A549 (cell line): ENCODE data around the gene GPSM3. TPM values are rescaled to one million over a fixed set of nuclear protein-coding genes. Genes with fewer than 3 reads are reported as not detected.

Experiments used
- ATAC-seq, 2 experiments: fragments of 200-7000 bp in 1 of 2; fragments of >200 bp in 1 of 2; cut with Nextera tagmentation in 1 of 2; cut with Tn5 transposase in 1 of 2; 3 replicates each; pipeline versions ENCODE4 v1.8.0 to v1.9.1; 2018 to 2020; ENCODE audit warnings: mild to moderate bottlenecking in 1 of 2, moderate library complexity in 1 of 2
- CTCF ChIA-PET: fragments of 300-600 bp; sonication (Branson Sonifier 250); formaldehyde crosslinking; extraction: SDS; loops from one replicate; lab custom pipeline; 2021; ENCODE audit warnings: antibody characterized with exemption, inconsistent platforms; lab: Yijun Ruan, JAX
- POLR2A ChIA-PET: fragments of 350-600 bp; formaldehyde crosslinking; extraction: SDS; loops from one replicate; lab custom pipeline; 2021; ENCODE audit warnings: antibody characterized with exemption, inconsistent platforms; lab: Yijun Ruan, JAX
- DNase-seq, 2 experiments: peaks; one replicate each; pipeline versions ENCODE4 v3.0.0 to v3.0.0-alpha.2; 2011 to 2016; ENCODE audit warnings: low read depth in 1 of 2, low spot score in 1 of 2
- FAIRE-seq: peaks from 2 replicates; lab custom pipeline; 2011; peaks lifted over from hg19 to GRCh38; lab: Jason Lieb, UNC
- H3K27ac ChIP-seq, 2 experiments: fragments of >200 bp; sonication (Bioruptor Twin); formaldehyde crosslinking; 3 replicates each; pipeline ENCODE4 v1.5.1; 2016 to 2017
- H3K4me1 ChIP-seq: fragments of >200 bp; sonication (Bioruptor Twin); formaldehyde crosslinking; 3 replicates; pipeline ENCODE4 v1.6.1; 2016
- H3K4me2 ChIP-seq: fragments of >200 bp; sonication (Bioruptor Twin); formaldehyde crosslinking; 3 replicates; pipeline ENCODE4 v1.6.1; 2016
- H3K4me3 ChIP-seq: fragments of >200 bp; sonication (Bioruptor Twin); formaldehyde crosslinking; 3 replicates; pipeline ENCODE4 v1.5.1; 2016
- H3K9me3 ChIP-seq: fragments of >200 bp; sonication (Bioruptor Twin); formaldehyde crosslinking; 3 replicates; pipeline ENCODE4 v1.6.1; 2016
- ATOH8 ChIP-seq: fragments of 250-450 bp; sonication (Bioruptor Pico); IDR thresholded peaks from 2 replicates; pipeline ENCODE4 v1.5.0; 2020; ENCODE audit warnings: low read depth, mild to moderate bottlenecking, moderate library complexity
- BHLHE40 ChIP-seq: IDR thresholded peaks from 2 replicates; pipeline ENCODE4 v1.6.1; 2012; ENCODE audit warnings: low read depth, low read length, inconsistent platforms
- CBX2 ChIP-seq: fragments of 200-600 bp; sonication (generic); IDR thresholded peaks from 2 replicates; pipeline ENCODE4 v1.6.1; 2016; ENCODE audit warnings: low read depth, mild to moderate bottlenecking, borderline replicate concordance
- CEBPB ChIP-seq, 2 experiments: fragments of >200 bp in 1 of 2; sonication (Bioruptor Twin) in 1 of 2; formaldehyde crosslinking in 1 of 2; IDR thresholded peaks; 2 replicates each; pipeline ENCODE4 v1.6.1; 2012 to 2016
- CHD2 ChIP-seq: fragments of 150-350 bp; IDR thresholded peaks from 2 replicates; pipeline ENCODE4 v1.6.1; 2014; ENCODE audit warnings: low read length; ENCODE audit not compliant: partially characterized antibody
- CHD4 ChIP-seq: fragments of 200-600 bp; sonication (generic); IDR thresholded peaks from 2 replicates; pipeline ENCODE4 v1.6.1; 2016; ENCODE audit warnings: antibody characterized with exemption, mild to moderate bottlenecking, borderline replicate concordance
- E2F6 ChIP-seq: IDR thresholded peaks from 2 replicates; pipeline ENCODE4 v1.6.1; 2012; ENCODE audit warnings: low read depth, borderline replicate concordance
- EHF ChIP-seq: fragments of 250-450 bp; sonication (Bioruptor Pico); IDR thresholded peaks from 2 replicates; pipeline ENCODE4 v1.5.0; 2020; ENCODE audit warnings: mild to moderate bottlenecking
- ELK1 ChIP-seq: fragments of 150-350 bp; IDR thresholded peaks from 2 replicates; pipeline ENCODE4 v1.6.1; 2014; ENCODE audit warnings: low read depth, mild to moderate bottlenecking, low read length
- EP300 ChIP-seq, 2 experiments: fragments of >200 bp; sonication (Bioruptor Twin); formaldehyde crosslinking; IDR thresholded peaks; 2 replicates in 1 of 2; 3 replicates in 1 of 2; pipeline ENCODE4 v1.6.1; 2016 to 2017
- ESRRA ChIP-seq: fragments of 150-350 bp; IDR thresholded peaks from 2 replicates; pipeline ENCODE4 v1.6.1; 2014; ENCODE audit warnings: mild to moderate bottlenecking, low read length, borderline replicate concordance
- FOSB ChIP-seq: fragments of 250-450 bp; sonication (Bioruptor Pico); IDR thresholded peaks from 2 replicates; pipeline ENCODE4 v1.5.0; 2020; ENCODE audit warnings: mild to moderate bottlenecking, moderate library complexity
- FOXS1 ChIP-seq: fragments of 250-450 bp; sonication (Bioruptor Pico); IDR thresholded peaks from 2 replicates; pipeline ENCODE4 v1.5.0; 2020; ENCODE audit warnings: mild to moderate bottlenecking, moderate library complexity
- HOXA7 ChIP-seq: fragments of 250-450 bp; sonication (Bioruptor Pico); IDR thresholded peaks from 2 replicates; pipeline ENCODE4 v1.5.0; 2020; ENCODE audit warnings: mild to moderate bottlenecking, moderate library complexity
- HOXB13 ChIP-seq: fragments of 250-450 bp; sonication (Bioruptor Pico); IDR thresholded peaks from 2 replicates; pipeline ENCODE4 v1.5.0; 2020; ENCODE audit warnings: low read depth, mild to moderate bottlenecking, moderate library complexity
- HOXB5 ChIP-seq: fragments of 250-450 bp; sonication (Bioruptor Pico); IDR thresholded peaks from 2 replicates; pipeline ENCODE4 v1.5.0; 2020; ENCODE audit warnings: mild to moderate bottlenecking, moderate library complexity
- KDM5A ChIP-seq: fragments of 200-600 bp; sonication (generic); IDR thresholded peaks from 2 replicates; pipeline ENCODE4 v1.6.1; 2016; ENCODE audit warnings: antibody characterized with exemption, mild to moderate bottlenecking
- MAFK ChIP-seq: fragments of 450-650 bp; IDR thresholded peaks from 2 replicates; pipeline ENCODE4 v1.6.1; 2014; ENCODE audit not compliant: partially characterized antibody
- MYC ChIP-seq: IDR thresholded peaks from 2 replicates; pipeline ENCODE4 v1.6.1; 2012; ENCODE audit warnings: mild to moderate bottlenecking, inconsistent platforms, low read length, improper control_type of control experiment, borderline replicate concordance
- NFE2L2 ChIP-seq: fragments of 150-350 bp; conservative IDR thresholded peaks from 2 replicates; pipeline ENCODE4 v1.6.1; 2014; ENCODE audit warnings: low read length
- NPAS2 ChIP-seq: fragments of 250-450 bp; sonication (Bioruptor Pico); IDR thresholded peaks from 2 replicates; pipeline ENCODE4 v1.8.0; 2022; ENCODE audit warnings: mild to moderate bottlenecking, moderate library complexity, borderline replicate concordance
- NR3C1 ChIP-seq: fragments of >200 bp; sonication (Bioruptor Twin); formaldehyde crosslinking; IDR thresholded peaks from 3 replicates; pipeline ENCODE4 v1.6.1; 2017
- PHF8 ChIP-seq: fragments of 200-600 bp; sonication (generic); IDR thresholded peaks from 2 replicates; pipeline ENCODE4 v1.6.1; 2016; ENCODE audit warnings: low read depth, mild to moderate bottlenecking, antibody characterized with exemption, moderate library complexity, borderline replicate concordance
- POLR2AphosphoS2 ChIP-seq: conservative IDR thresholded peaks from 2 replicates; pipeline ENCODE4 v1.6.1; 2012; ENCODE audit warnings: low read length, improper control_type of control experiment, inconsistent platforms
- RNF2 ChIP-seq: fragments of 200-600 bp; sonication (generic); IDR thresholded peaks from 2 replicates; pipeline ENCODE4 v1.6.1; 2016; ENCODE audit warnings: low read depth, mild to moderate bottlenecking, antibody characterized with exemption, moderate library complexity, borderline replicate concordance
- SMC3 ChIP-seq: fragments of >200 bp; sonication (Bioruptor Twin); formaldehyde crosslinking; IDR thresholded peaks from 3 replicates; pipeline ENCODE4 v1.6.1; 2018; ENCODE audit warnings: inconsistent platforms
- SREBF2 ChIP-seq: fragments of 450-650 bp; IDR thresholded peaks from 2 replicates; pipeline ENCODE4 v1.6.1; 2014; ENCODE audit warnings: mild to moderate bottlenecking, moderate library complexity
- USF2 ChIP-seq: fragments of 450-650 bp; IDR thresholded peaks from 2 replicates; pipeline ENCODE4 v1.6.1; 2014; ENCODE audit warnings: antibody characterized with exemption
- ZFP36 ChIP-seq: fragments of 450-650 bp; IDR thresholded peaks from 2 replicates; pipeline ENCODE4 v1.6.1; 2014; ENCODE audit warnings: borderline replicate concordance; ENCODE audit not compliant: partially characterized antibody
- WGBS: methylation state at CpG from one replicate; pipeline ENCODE4 v1.1.6; 2017; ENCODE audit errors: missing lambda C conversion rate; 5-methylcytosine and 5-hydroxymethylcytosine counted together
- polyA plus RNA-seq, 4 experiments: library from polyadenylated mRNA; depleted of rRNA in 3 of 4; stranded (reverse); fragments of >200 nt; fragmentation: RNase III in 1 of 4; extraction: RNeasy Plus Mini Kit Qiagen cat#74134 plus additional on column Dnase treatment in 1 of 4; gene quantifications; 2 replicates in 3 of 4; 3 replicates in 1 of 4; pipeline ENCODE4 v1.2.3, GENCODE V29; 2011 to 2017

The GPSM3 gene
- polyA plus RNA-seq, 2 of the 4 experiments (the other 2 are of a cell fraction) = 0.19 to 0.36 TPM

DNA sequence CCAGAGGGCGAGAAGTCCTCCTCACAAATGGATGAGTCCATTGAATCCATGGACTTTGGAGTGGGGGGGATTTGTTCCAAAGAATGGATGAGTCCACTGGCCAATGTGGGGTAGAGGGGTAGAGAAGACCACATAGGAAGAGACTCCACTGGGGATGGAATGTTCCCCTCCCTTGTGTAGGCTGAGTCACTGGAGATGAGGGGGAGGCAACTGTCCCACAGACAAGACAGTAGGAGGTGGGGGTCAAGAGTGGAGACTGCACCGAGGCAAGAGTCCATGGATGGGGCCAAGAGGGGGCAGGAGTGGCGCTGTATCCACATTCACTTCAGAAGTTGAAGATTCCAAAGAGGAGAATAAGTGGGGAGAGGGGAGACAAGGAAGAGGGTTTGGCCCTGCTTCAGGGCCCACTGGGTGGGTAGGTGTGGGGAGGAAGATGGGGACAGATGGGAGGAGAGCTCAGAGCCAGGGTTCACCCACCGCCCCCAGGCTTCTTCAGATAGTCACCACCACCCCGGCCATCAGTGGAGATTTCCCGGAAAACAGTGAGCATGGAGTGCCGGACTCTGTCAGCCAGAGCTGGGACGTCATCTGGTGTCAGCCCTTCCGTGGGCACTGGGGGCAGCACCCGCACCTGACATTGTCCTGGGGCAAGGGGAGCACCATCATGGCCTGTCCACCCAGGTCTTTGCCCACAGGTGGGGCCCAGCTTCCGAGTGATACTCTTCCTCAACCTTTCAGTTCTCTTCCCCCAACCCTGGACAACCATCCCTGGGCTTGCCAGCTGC lies 23.4 kb downstream of the GPSM3 start:
- ATAC-seq = peak; percentile 43 to 46; a peak in 1 of 6 replicates
- H3K4me2 ChIP-seq = no peak overlapping the region
- POLR2A ChIA-PET = no interaction called here
- CTCF ChIA-PET = interaction anchor here (1.3 kb wide), 1 partner anchor 50 kb away, joined by 4 read pairs; no protein-coding TSS in a partner anchor
- no peak for FAIRE-seq
- no peak for DNase-seq
- TF ChIP-seq CHD2 (no peak), ESRRA (no peak), CEBPB (IDR thresholded peaks at IDR 0.05) (no peak), HOXB5 (CRISPR knock-in tag) (no peak), USF2 (no peak), E2F6 (no peak), MAFK (no peak), PHF8 (no peak), KDM5A (no peak)
- no peaks in the 10 kb centered on the region for H3K4me1 ChIP-seq
- no peak overlapping the region for H3K4me3 ChIP-seq
- no peak overlapping the region for H3K27ac ChIP-seq
- 88% methylated on average over 11 of the region's 11 CpGs for WGBS
- H3K9me3 ChIP-seq = no peaks in the 10 kb centered on the region

DNA sequence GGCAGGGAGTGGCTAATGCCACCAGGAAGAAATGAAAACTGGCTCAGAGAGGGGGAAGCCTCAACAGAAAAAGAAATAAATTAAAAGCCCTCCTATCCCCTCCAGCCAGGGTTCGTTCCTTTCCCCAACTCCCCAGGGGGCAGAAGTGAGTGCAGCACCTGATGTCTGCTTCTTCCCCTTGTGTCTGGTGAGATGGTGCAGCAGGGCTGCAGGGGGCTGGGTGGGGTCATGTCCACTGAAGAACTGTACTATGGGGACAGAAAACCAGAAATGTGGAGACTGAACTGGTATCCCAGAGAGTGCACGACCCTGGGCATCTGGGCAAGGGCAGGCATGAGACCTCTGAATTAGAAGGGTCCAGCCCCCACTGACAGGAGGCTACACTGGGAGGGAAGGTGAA lies 24.1 kb downstream of the GPSM3 start:
- Histone ChIP-seq H3K4me2 (no peak overlapping the region), H3K27ac (no peak overlapping the region), H3K4me3 (no peak overlapping the region), H3K9me3 (no peaks in the 10 kb centered on the region), H3K4me1 (no peaks in the 10 kb centered on the region)
- 76% methylated on average over 2 of the region's 2 CpGs for WGBS
- ChIA-PET CTCF (interaction anchor here (1.3 kb wide), 1 partner anchor 49 kb away, joined by 4 read pairs; no protein-coding TSS in a partner anchor), POLR2A (no interaction called here)
- TF ChIP-seq MYC (no peak), ESRRA (no peak), EP300 (IDR thresholded peaks at IDR 0.05) (no peak), BHLHE40 (no peak), HOXB13 (CRISPR knock-in tag) (no peak), SMC3 (no peak), CEBPB (IDR thresholded peaks at IDR 0.05) (no peak), ELK1 (no peak), PHF8 (no peak)
- no peak for FAIRE-seq
- no peak for DNase-seq
- no peak for ATAC-seq

DNA sequence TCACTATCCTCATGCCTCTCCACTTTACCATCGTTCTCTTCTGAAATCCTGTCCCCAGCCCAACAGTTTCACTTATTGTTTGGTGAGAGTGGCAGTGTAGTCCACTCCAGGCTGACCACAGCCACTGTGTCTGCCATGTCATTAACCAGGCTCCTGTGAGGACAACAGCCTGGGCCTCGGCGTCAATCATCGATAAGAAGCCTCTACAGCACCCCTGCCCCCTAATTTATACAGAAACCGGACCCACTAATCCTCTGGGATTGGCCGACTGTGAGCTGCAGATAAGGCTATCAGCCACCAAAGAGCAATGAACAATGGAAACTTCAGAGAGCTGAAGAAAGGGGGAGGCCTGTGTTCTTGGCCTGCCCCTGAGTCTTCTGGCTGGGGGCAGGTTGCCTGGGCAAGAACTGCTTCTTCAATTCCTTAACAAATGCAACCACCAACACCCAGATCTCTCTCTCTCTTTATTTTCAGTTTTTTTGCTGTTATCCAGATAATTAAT lies 24.6 kb downstream of the GPSM3 start:
- DNase-seq (no peak), ATAC-seq (no peak), FAIRE-seq (no peak)
- H3K27ac ChIP-seq = no peak overlapping the region
- H3K4me3 ChIP-seq = no peak overlapping the region
- ChIA-PET CTCF (no interaction called here), POLR2A (interaction anchor here (1.3 kb wide), 1 partner anchor 40 kb away, joined by 3 read pairs; the partner anchor contains the start of gene ATF6B)
- no peaks in the 10 kb centered on the region for H3K9me3 ChIP-seq
- H3K4me1 ChIP-seq = no peaks in the 10 kb centered on the region
- H3K4me2 ChIP-seq = no peak overlapping the region
- WGBS = 92% methylated on average over 4 of the region's 6 CpGs
- TF ChIP-seq SREBF2 (no peak), NR3C1 (no peak), FOSB (CRISPR knock-in tag) (no peak), CHD4 (no peak), ZFP36 (no peak), NPAS2 (CRISPR knock-in tag) (no peak), HOXA7 (CRISPR knock-in tag) (no peak), NFE2L2 (no peak), ATOH8 (CRISPR knock-in tag) (no peak), RNF2 (no peak), EHF (CRISPR knock-in tag) (no peak), ESRRA (no peak), FOXS1 (CRISPR knock-in tag) (no peak), SMC3 (no peak), MAFK (no peak), POLR2AphosphoS2 (no peak), CBX2 (no peak)
